OCI-M2 (cell line): ENCODE measurements around the gene GNA14.
"Not testable (repeated sequence)": the region's sequence is repeated elsewhere in the genome, so short reads cannot be mapped to it uniquely, and the experiment has no call there.

ENCODE experiments used
- DNase-seq: peaks from one replicate; lab custom pipeline; 2025; ENCODE audit not compliant: unreplicated experiment; lab: John Stamatoyannopoulos, UW

GNA14 gene

DNA sequence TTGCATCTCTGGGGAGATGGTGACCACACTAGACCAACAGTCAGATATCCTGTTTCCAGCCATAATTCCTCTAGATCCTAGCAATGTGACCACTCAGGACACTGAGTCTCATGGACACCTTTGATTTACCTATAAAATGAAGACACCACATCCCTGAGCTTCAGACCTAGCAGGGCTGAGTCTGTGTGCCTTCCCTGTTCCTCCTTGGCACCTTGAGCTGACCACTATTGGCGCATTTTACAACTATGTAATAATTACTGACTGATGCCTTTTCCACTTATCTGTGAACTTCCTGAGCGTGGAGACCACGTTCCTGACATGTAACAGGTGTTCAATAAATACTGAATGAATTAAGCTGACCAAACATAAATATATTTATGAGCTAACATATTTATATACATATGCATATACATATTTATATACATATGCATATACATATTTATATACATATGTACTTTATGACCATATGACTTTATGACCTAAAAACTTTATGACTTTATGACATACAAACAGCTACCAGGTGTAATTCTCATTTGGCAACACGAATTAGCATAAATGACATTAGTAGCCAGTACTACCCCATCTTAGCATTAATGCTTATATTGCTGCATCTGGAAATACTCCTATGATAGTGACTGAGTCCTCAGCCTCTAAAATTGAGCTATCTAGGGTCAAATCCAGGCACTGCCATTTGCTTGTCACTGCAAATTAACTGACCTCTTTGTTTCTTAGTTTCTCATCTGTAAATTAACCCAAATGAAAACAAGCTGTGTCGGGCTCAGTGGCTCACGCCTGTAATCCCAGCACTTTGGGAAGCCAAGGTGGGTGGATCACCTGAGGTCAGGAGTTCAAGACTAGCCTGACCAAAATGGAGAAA lies 150.6 kb downstream of the GNA14 start:
- DNase-seq: no peak

DNA sequence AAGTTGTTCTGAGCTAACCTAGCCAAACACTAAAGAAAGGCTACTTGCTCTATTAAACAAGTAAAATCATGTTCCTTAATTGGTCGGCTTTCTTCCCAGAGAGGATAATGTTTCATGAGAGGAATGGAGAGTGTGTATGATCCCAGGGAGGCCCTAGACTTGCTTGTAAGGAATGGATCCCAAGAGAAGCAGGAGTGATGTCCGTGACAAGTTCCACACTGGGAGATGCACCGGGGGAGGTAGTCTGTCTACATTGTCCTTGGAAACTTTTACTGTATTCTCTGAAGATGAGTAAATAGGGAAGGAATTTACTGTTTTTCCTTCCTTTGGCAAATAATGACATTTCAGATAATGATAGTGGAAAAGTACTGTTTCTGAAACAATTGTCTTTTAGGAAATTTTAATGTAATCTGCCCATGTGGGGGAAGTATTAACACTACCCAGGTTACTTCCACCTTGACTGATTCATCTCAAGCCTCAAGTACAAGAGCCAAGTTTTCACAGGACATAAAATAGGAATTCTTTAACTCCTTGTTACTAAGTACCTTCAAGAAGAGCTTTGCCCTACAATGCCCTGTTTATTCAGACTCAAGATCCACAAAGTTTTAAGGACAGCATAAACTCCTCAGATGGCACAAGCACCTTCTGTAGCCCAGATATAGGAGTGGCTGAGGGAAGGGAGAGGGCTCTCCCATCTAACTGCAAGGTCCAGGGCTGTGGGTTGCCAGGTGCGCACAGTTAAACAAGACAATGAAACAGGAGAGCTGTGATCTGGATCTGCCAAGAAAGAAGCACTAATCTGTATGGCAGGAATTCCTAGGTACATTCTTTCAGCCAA lies 152.1 kb downstream of the GNA14 start:
- DNase-seq: no peak

DNA sequence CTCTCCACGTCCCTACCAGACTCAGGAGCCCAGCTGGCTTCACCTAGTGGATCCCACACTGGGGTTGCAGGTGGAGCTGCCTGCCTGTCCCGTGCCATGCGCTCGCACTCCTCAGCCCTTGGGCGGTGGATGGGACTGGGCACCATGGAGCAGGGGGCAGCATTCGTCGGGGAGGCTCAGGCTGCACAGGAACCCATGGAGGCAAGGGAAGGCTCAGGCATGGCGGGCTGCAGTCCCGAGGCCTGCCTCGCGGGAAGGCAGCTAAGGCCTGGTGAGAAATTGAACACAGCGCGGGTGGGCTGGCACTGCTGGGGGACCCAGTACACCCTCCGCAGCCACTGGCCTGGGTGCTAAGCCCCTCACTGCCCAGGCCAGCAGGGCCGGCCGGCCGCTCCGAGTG lies 157.8 kb downstream of the GNA14 start:
- not testable (repeated sequence) for DNase-seq

DNA sequence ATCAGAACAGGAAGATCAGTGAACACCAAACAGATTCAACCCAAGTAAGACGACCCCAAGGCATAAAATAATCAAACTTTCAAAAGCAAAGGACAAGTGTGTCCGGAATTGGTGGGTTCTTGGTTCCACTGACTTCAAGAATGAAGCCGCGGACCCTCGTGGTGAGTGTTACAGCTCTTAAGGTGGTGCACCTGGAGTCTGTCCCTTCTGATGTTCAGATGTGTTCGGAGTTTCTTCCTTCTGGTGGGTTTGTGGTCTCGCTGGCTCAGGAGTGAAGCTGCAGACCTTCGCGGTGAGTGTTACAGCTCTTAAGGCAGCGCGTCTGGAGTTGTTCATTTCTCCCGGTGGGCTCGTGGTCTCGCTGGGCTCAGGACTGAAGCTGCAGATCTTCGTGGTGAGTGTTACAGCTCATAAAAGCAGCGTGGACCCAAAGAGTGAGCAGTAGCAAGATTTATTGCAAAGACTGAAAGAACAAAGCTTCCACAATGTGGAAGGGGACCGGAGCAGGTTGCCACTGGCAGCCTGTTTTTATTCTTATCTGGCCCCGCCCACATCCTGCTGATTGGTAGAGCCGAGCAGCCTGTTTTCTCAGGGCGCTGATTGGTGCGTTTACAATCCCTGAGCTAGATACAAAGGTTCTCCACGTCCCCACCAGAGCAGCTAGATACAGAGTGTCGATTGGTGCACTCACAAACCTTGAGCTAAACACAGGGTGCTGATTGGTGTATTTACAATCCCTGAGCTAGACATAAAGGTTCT lies 158.5 kb downstream of the GNA14 start:
- not testable (repeated sequence) for DNase-seq

DNA sequence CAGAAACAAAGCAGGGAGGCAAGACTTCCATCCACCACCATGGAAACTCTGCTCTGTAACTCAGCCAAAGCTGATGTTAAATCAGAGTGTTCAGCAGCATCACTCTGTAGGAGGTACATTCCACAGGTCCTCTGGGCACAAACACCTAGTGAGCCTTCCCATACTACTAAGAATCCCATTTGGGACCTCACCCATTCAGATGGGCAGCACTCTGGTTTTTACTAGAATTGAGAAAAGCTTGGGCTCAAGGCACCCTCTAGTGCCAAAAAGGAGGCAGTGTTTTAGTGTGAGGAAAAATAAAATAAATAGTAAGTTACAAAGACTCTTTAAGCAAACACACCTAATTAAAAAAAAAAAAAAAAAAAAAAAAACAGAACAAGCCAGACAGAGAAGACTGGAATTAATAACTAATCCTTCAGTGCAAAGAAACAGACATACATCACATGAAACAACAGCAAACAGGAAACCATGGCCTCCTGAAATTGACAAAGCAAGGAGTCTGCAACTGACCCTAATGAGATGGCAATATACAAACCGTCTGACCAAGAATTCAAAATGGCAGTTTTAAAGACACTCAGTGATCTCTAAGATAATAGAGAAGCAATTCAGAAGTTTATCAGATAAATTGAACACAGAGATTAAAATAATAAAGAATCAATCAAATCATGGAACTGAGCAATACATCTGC lies 159.5 kb downstream of the GNA14 start:
- DNase-seq: no peak

DNA sequence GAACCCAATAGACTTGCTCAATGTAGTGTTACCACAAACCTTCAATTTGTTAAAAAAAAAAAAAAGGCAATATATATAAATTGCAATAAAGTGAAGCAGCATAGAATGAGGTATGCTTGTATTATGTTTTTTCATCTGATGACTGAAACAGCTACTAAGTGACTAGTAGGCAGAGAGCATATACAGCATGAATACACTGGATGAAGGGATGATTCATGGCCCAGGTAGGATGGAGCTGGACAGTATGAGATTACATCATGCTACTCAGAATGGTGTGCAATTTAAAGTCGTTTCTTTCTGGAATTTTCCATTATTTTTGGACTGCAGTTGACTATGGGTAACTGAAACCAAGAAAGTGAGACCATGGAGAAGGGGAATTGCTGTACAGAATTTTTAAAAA lies 161.2 kb downstream of the GNA14 start:
- DNase-seq: no peak

DNA sequence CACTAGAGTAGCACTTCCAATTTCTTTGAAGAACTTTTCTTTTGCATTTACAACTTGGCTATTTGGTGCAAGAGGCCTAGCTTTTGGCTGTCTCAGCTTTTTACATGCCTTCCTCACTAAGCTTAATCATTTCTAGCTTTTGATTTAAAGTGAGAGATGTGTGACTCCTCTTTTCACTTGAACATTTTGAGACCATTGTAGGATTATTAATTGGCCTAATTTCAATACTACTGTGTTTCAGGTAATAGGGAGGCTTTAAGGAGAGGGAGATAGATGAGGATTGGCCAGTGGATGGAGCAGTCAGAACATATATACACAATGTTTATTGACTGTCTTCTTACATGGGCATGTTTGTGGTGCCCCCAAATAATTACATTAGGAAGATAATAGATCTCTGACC lies 161.7 kb downstream of the GNA14 start:
- no peak for DNase-seq

DNA sequence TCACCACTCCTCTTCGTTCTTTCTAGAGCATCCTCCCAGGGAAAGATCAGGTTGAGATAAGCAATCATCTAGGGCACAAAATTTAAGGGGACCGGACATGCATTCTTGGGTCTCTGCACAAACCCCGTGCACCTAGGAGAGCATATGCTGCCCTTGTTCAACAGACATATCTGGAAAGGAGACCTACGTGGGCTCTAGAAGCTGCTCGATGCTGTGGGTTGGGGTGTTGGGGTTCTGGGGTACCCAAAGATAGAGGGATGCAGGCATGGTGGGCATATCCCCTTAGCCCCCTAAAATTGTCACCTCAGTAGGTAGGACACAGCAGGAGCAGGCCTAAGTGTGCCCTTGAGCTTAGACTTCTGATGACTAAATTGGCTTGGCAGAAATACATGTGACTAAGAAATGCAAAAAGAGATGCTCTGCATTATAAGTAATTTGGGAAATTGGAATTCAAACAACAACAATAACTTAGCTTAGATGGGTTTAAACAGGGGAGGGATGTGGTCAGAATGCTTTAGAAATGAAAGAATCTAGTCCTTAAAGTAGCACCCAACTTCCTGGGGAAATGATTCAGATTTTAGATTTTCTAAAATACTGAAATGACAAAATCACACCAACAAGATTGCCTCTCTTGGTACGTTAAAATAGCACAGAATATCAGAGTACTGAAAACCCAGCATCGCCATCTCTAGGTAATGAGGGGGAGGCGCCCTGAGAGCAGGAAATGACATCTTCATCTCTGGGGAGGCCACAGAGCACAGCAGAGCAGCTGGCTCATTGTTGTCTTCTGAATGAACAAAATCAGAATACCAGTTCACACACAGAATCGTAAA lies 172.3 kb downstream of the GNA14 start:
- DNase-seq: no peak

DNA sequence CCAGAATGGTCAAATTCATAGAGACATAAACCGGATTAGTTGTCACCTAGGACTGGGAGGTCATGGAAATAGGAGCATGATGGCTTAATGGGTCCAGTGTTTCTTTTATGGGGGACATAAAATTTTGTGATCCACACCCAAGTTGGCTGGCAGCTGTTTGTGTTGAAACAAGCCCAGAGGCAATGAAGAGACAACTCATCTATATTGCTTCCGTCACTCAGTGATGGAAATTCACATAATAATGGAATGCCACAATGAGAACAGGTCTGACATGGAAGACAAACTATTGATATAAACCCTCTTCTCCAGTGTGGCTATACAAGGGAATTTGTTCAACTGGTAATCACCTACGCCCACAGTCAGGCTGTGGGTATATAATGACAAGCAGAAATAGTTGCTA lies 173.2 kb downstream of the GNA14 start:
- DNase-seq: no peak

DNA sequence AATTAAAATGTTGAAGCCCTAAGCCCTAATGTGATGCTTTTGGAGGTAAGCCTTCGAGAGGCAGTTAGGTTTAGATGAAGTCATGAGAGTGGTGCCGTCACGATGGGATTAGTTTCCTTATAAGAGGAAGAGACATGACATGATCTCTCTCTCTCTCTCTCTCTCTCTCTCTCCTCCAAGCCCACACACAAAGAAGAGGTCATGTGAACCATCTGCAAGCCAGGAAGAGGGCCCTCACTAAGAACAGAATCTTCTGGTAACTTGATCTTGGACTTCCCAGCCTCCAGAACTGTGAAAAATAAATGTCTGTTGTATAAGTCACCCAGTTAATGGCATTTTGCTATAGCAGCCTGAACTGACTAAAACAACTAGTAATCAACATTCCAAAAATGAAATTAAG lies 175.5 kb downstream of the GNA14 start:
- DNase-seq: no peak

DNA sequence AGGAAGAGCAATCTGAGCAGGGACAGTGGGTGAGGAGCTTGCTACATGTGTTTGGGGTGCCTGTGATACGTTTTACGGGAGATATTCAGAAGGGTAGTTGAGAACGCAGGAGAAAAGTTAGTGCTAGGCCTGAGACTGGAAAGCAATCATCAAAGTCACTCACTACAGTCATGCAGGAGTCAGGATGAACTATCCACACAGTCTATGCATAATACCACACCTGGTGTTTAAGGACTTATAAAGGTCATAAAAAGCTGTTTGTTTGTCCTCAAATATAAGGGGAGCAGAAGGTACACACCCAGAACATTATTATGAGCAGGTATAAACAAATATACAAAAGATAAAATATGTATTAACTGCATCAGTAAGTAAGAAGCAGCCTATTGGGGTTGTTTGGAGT lies 176.6 kb downstream of the GNA14 start:
- no peak for DNase-seq

DNA sequence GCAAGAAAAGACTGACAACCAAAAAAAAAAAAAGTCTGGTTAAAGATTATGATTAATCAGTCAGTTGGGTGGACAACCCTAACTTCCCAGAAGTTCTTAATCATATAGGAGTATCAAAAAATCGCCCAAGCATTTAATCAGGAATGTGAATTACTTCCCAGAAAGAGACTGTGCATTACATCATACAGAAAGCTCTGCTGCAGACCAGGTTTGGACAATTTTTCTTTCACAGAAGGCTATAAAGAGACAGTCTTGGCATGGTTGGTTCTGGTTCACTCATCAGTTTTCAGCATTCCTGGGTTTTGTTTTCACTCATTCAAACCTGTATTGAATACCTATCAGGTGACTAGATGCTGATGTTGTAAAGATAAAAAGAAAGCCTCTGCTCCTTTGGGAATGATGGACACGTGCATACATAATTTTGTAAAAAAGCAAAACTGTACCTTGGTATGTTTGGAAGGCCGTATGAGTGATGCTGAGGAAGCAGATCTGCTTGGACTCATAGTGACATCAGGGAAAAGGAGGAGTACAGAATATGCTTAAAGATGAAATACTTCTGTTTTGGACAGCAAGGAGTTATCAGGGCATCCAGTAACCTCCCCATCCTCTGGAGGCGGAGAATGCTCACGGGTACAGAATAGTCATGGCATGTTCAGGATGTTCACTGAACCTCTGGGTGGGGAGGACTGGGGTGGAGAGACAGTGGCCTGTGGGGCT lies 178.4 kb downstream of the GNA14 start:
- no peak for DNase-seq

DNA sequence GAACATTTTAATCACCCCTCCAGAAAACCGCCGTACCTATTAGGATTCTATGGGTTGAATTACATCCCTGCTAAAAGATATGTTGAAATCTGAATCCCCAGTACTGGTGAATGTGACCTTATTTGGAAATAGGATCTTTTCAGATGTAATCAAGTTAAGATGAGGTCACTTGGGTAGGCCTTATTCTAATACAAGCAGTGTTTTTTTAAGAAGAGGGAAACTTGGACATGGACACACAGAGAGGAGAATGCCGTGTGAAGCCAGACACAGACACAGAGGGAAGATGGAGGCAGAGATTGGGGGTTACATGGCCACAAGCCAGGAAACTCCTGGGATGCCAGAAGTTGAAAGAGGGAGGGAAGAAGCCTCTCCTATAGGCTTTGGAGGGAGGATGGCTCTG lies 183.5 kb downstream of the GNA14 start:
- DNase-seq: no peak

DNA sequence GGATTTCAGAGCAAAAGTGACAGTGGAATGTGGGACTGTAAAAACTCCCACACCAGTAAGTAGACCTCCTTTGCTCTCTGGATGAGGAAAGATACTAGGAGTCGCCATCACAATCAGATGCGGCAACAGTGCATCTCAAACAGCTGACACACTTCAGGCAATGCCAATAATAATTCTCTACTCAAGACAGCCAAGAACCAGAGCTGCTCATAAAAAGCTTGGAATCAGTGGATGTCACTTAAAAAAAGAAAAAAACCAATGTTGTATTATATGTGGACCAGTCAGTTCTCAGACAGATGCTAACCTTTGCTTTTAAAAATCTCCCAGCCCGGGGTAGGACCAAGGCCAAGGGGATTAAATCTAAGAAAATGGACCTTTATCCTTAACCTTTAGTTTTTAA lies 185.0 kb downstream of the GNA14 start:
- no peak for DNase-seq

DNA sequence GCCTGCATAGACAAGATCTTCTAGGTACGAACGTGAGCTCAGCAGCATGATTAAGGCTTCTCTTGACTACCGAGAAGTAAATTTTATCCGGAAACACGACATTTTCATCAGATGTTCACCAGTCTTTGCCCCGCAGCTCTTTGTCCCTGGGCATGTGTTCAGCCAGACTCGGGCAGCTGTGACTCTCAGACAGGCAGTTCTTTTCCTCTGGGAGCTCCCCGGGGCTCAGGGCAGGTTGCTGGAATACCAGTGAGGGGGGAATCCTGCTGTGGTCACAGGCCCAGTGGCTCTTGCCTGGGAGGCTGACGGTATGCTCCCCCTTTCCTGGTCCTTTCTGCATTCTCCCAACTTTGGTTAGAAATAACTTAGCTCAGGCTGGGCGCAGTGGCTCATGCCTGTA lies 186.1 kb downstream of the GNA14 start:
- DNase-seq: no peak

DNA sequence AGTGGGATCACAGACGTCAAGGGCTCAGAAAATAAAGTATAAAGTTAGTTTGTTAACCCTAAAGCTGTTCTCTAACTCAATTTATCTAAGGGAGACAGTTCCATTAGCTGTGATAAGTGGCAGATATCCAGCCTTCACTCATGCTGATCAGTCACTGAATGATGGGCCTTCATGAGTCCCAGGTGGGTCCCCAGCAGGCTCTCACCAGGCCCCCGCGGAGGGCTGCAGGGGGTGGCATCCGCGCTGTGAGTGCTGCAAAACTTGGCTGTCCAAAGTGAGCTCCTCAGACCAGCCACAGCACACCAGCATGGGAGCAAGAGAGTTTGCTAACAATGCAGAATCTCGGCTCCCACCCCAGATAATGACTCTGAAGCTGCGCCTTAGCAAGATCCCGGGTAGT lies 187.2 kb downstream of the GNA14 start:
- DNase-seq: no peak

DNA sequence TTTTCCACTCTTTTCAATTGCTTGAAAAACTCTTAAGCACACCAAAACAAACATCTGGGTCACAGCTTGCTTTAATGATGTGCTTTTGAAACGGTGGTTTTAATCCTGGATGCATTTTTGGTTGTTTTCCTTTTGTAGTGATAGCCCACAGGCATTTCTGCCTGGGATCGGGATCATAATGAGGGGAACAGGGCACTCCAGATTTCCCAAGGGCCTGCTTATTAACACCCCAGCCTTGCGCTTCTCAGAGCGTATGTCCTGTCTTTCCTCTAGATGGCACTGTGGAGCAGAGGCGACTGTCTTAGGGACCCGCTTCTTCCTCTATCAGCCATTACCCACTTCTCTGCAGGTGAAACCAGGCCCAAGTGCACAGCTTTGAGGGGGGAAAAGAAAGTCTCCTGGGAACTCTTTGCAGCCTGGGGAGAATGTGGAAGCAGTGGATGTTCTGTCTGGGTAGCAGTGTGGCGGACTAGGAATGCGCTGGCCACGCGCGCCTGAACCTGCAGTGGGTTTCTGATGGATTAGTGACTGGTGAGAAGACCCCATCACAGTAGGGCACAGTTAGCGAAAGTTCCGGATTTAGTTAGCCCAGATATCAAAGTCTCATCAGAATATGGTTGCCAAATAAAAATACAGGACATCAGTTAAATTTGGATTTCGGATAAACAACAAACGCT lies 190.1 kb downstream of the GNA14 start:
- peak; percentile 6 for DNase-seq

DNA sequence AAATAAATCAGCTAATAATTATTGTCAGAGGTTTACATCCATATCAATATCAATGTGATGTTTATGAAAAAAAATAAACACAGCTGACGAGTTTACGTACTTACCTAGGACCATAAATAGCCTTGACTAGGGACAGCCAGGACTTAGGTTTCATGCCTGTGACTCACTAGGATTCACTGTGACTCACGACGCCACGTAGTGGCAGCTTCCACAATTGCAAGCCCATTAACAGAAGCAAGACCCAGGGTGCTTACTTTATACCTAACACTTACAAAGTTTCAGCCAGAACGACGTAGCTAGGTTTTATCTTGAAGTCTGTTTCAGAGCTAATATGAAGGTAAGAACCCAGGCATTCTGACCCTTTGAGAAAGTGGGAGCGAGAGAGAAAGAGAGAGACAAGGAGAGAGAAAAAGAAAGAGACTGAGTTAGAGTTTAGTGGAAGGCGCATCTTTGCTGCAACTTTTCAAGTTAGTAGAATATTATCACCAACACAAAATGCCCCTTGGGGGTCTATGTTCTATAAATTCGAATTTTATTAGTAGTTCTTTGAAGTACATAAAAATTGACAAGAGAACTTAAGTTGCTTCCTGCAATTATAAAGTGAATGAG lies 191.2 kb downstream of the GNA14 start:
- DNase-seq: peak; percentile 36
